Keratinocyte (primary cell): Measurements from ENCODE around the gene ACOXL. TPM values are rescaled to one million over a fixed set of nuclear protein-coding genes. Genes with fewer than 3 reads are reported as not detected.

Experiments used
- DNase-seq: peaks from one replicate; pipeline ENCODE4 v3.0.0-alpha.2; 2011; ENCODE audit warnings: low read depth, missing footprints, low spot score
- FAIRE-seq: peaks from 2 replicates; lab custom pipeline; 2011; peaks lifted over from hg19 to GRCh38; lab: Jason Lieb, UNC
- H2AFZ ChIP-seq: 2 replicates; pipeline ENCODE4 v1.6.0; 2012; ENCODE audit warnings: low read length, control low read depth, inconsistent platforms; ENCODE audit not compliant: control insufficient read depth
- H3K27ac ChIP-seq: 2 replicates; pipeline ENCODE4 v1.5.1; 2011; ENCODE audit warnings: low read length; ENCODE audit not compliant: control insufficient read depth, insufficient read depth
- H3K27me3 ChIP-seq: 3 replicates; pipeline ENCODE4 v1.6.0; 2011; ENCODE audit warnings: low read length; ENCODE audit not compliant: control insufficient read depth, insufficient read depth; ENCODE audit errors: extremely low read depth
- H3K36me3 ChIP-seq, 2 experiments: 2 replicates in 1 of 2; 3 replicates in 1 of 2; pipeline ENCODE4 v1.5.1; 2011; ENCODE audit warnings: low read length in 2 of 2, mild to moderate bottlenecking in 1 of 2; ENCODE audit not compliant: control insufficient read depth in 2 of 2, insufficient read depth in 2 of 2; ENCODE audit errors: extremely low read depth in 1 of 2
- H3K4me1 ChIP-seq: 3 replicates; pipeline ENCODE4 v1.5.1; 2011; ENCODE audit warnings: low read length; ENCODE audit not compliant: control insufficient read depth, insufficient read depth; ENCODE audit errors: extremely low read depth
- H3K4me2 ChIP-seq: 3 replicates; pipeline ENCODE4 v1.6.0; 2011; ENCODE audit warnings: low read depth, low read length; ENCODE audit not compliant: control insufficient read depth, insufficient read depth; ENCODE audit errors: extremely low read depth
- H3K4me3 ChIP-seq, 3 experiments: fragments of 200-600 bp in 1 of 3; sonication (generic) in 1 of 3; 2 replicates in 2 of 3; 3 replicates in 1 of 3; pipeline ENCODE4 v1.5.1; 2011 to 2016; ENCODE audit warnings: low read length in 3 of 3, mild to moderate bottlenecking in 3 of 3, control low read depth in 2 of 3, inconsistent platforms in 1 of 3, low read depth in 1 of 3, mixed read lengths in 1 of 3, mixed run types in 1 of 3, moderate library complexity in 1 of 3; ENCODE audit not compliant: control insufficient read depth in 2 of 3, insufficient read depth in 2 of 3; ENCODE audit errors: extremely low read depth in 1 of 3
- H3K79me2 ChIP-seq: 2 replicates; pipeline ENCODE4 v1.6.0; 2012; ENCODE audit warnings: low read length; ENCODE audit not compliant: control insufficient read depth, insufficient read depth
- H3K9ac ChIP-seq: 3 replicates; pipeline ENCODE4 v1.6.0; 2011; ENCODE audit warnings: low read length; ENCODE audit not compliant: control insufficient read depth, insufficient read depth; ENCODE audit errors: extremely low read depth
- H3K9me1 ChIP-seq: 3 replicates; pipeline ENCODE4 v1.6.0; 2011; ENCODE audit warnings: low read length; ENCODE audit not compliant: control insufficient read depth, insufficient read depth; ENCODE audit errors: extremely low read depth
- H3K9me3 ChIP-seq: 2 replicates; pipeline ENCODE4 v1.5.1; 2012; ENCODE audit warnings: low read depth, low read length; ENCODE audit not compliant: control insufficient read depth
- H4K20me1 ChIP-seq: 3 replicates; pipeline ENCODE4 v1.6.0; 2011; ENCODE audit warnings: low read length; ENCODE audit not compliant: control insufficient read depth, insufficient read depth; ENCODE audit errors: extremely low read depth
- CTCF ChIP-seq, 3 experiments: IDR thresholded peaks in 1 of 3; conservative IDR thresholded peaks in 1 of 3; optimal IDR thresholded peaks in 1 of 3; 2 replicates in 2 of 3; 3 replicates in 1 of 3; pipeline versions ENCODE3 to v1.5.1; 2011; ENCODE audit warnings: low read length in 3 of 3, mild to moderate bottlenecking in 3 of 3, moderate library complexity in 2 of 3, control low read depth in 1 of 3, inconsistent platforms in 1 of 3; ENCODE audit not compliant: insufficient read depth in 2 of 3; ENCODE audit errors: extremely low read depth in 1 of 3
- EZH2 ChIP-seq: IDR thresholded peaks from one replicate; pipeline ENCODE4 v1.6.1; 2012; ENCODE audit warnings: inconsistent platforms, mild to moderate bottlenecking, low read length, moderate library complexity
- dilution Hi-C: fragments of 300-500 bp; cut with MboI; formaldehyde crosslinking; loops from one replicate; pipeline ENCODE4 v1.7.0; 2020; ENCODE audit warnings: low sequenced_read_pairs; ENCODE audit not compliant: extremely low pct_ligation_motif_present
- polyA plus RNA-seq, 5 experiments: library from polyadenylated mRNA; depleted of rRNA in 3 of 5; stranded (reverse) in 3 of 5; stranded (forward) in 1 of 5; unstranded in 1 of 5; fragments of >200 nt; gene quantifications; 1 replicate in 1 of 5; 2 replicates in 3 of 5; 3 replicates in 1 of 5; pipeline versions ENCODE4 v1.2.1 to v1.2.3, GENCODE V29; 2011 to 2012; ENCODE audit warnings: missing spikeins in 2 of 5, low read depth in 1 of 5, low replicate concordance in 1 of 5

The ACOXL gene
- polyA plus RNA-seq, 1 donor (not counting 4 experiments of a cell fraction or from before 2014, with no cell fraction given), result 0.04 TPM

- H3K27ac ChIP-seq, result no peak overlapping the region
- no peaks in the 10 kb centered on the region for H4K20me1 ChIP-seq
- H2AFZ ChIP-seq, result no peak overlapping the region
- H3K4me3 ChIP-seq, result no peak overlapping the region
- H3K9me1 ChIP-seq, result no peaks in the 10 kb centered on the region
- H3K4me2 ChIP-seq, result no peak overlapping the region
- DNase-seq (no peak), FAIRE-seq (no peak)
- TF ChIP-seq EZH2 (no peak), CTCF (optimal IDR thresholded peaks at IDR 0.05 in 1 of 3, IDR thresholded peaks at IDR 0.05 in 1 of 3, conservative IDR thresholded peaks at IDR 0.05 in 1 of 3; ENCODE audit: extremely low read depth in 1 of 3, insufficient read depth in 2 of 3, low read length in 3 of 3) (no peak)
- H3K9ac ChIP-seq, result no peak overlapping the region
- no peaks in the 10 kb centered on the region for H3K4me1 ChIP-seq
- H3K27me3 ChIP-seq, result peaks cover 30% of the 10 kb centered on the region
- H3K36me3 ChIP-seq, result no peaks in the 10 kb centered on the region
- dilution Hi-C loops, result no loop called here
- H3K9me3 ChIP-seq, result no peaks in the 10 kb centered on the region
- no peaks in the 10 kb centered on the region for H3K79me2 ChIP-seq
Observed at GRCh38 chr2:110794390-110794789, 62.0 kb downstream of the ACOXL start.

GRCh38 chr2:110794951-110795350 lies 62.6 kb downstream of the ACOXL start:
- no peaks in the 10 kb centered on the region for H3K9me1 ChIP-seq
- no peaks in the 10 kb centered on the region for H3K79me2 ChIP-seq
- H3K4me2 ChIP-seq, result no peak overlapping the region
- FAIRE-seq, result no peak
- no peak overlapping the region for H3K27ac ChIP-seq
- no peaks in the 10 kb centered on the region for H3K9me3 ChIP-seq
- no peaks in the 10 kb centered on the region for H4K20me1 ChIP-seq
- dilution Hi-C loops, result no loop called here
- TF ChIP-seq CTCF (optimal IDR thresholded peaks at IDR 0.05 in 1 of 3, IDR thresholded peaks at IDR 0.05 in 1 of 3, conservative IDR thresholded peaks at IDR 0.05 in 1 of 3; ENCODE audit: extremely low read depth in 1 of 3, insufficient read depth in 2 of 3, low read length in 3 of 3) (no peak), EZH2 (no peak)
- DNase-seq, result no peak
- no peaks in the 10 kb centered on the region for H3K36me3 ChIP-seq
- H3K27me3 ChIP-seq, result peaks cover 30% of the 10 kb centered on the region
- no peak overlapping the region for H3K4me3 ChIP-seq
- no peak overlapping the region for H3K9ac ChIP-seq
- H3K4me1 ChIP-seq, result no peaks in the 10 kb centered on the region
- no peak overlapping the region for H2AFZ ChIP-seq
